ENCODE data around the gene CDC23.
"Not testable (repeated sequence)": the region's sequence is repeated elsewhere in the genome, so short reads cannot be mapped to it uniquely, and the experiment has no call there.

The CDC23 gene

GRCh38 chr5:138216799-138217198, 3.7 kb upstream of the CDC23 start:
- no peak for DNase-seq (ENCODE audit: low read depth)

GRCh38 chr5:138212828-138213160, 329 bp downstream of the CDC23 start:
- no peak for DNase-seq (ENCODE audit: low read depth)

- DNase-seq (ENCODE audit: low read depth), result no peak
Observed at GRCh38 chr5:138210985-138211384, 2.1 kb downstream of the CDC23 start.

- DNase-seq (ENCODE audit: low read depth), result not testable (repeated sequence)
Observed at GRCh38 chr5:138193859-138194258, 19.3 kb downstream of the CDC23 start.

- no peak for DNase-seq (ENCODE audit: low read depth)
Observed at GRCh38 chr5:138192826-138193225, 20.3 kb downstream of the CDC23 start.

GRCh38 chr5:138188626-138189025, 24.5 kb downstream of the CDC23 start:
- no peak for DNase-seq (ENCODE audit: low read depth)

GRCh38 chr5:138186002-138186447, 27.1 kb downstream of the CDC23 start:
- DNase-seq (ENCODE audit: low read depth), result no peak

- DNase-seq (ENCODE audit: low read depth), result no peak
Observed at GRCh38 chr5:138182808-138183207, 30.3 kb downstream of the CDC23 start.

GRCh38 chr5:138180841-138181240, 32.3 kb downstream of the CDC23 start:
- no peak for DNase-seq (ENCODE audit: low read depth)

- DNase-seq (ENCODE audit: low read depth), result no peak
Observed at GRCh38 chr5:138180183-138180782, 32.8 kb downstream of the CDC23 start.

GRCh38 chr5:138179277-138179857, 33.8 kb downstream of the CDC23 start:
- DNase-seq (ENCODE audit: low read depth), result no peak

GRCh38 chr5:138178516-138179276, 34.4 kb downstream of the CDC23 start, which contains the start of the genes BRD8 and KIF20A:
Gene BRD8 (minus strand): TSS chr5:138178630. CDS start chr5:138178614, 16 bp downstream.
Gene KIF20A (plus strand): TSS chr5:138179112. CDS start chr5:138179681, 569 bp downstream.
- DNase-seq (ENCODE audit: low read depth), result peak; percentile 84

GRCh38 chr5:138177941-138178515, 35.1 kb downstream of the CDC23 start:
- DNase-seq (ENCODE audit: low read depth), result no peak

- DNase-seq (ENCODE audit: low read depth), result no peak
Observed at GRCh38 chr5:138170299-138170698, 42.8 kb downstream of the CDC23 start.

GRCh38 chr5:138169124-138169523, 44.0 kb downstream of the CDC23 start:
- no peak for DNase-seq (ENCODE audit: low read depth)

GRCh38 chr5:138163721-138164120, 49.4 kb downstream of the CDC23 start:
- no peak for DNase-seq (ENCODE audit: low read depth)

- no peak for DNase-seq (ENCODE audit: low read depth)
Observed at GRCh38 chr5:138160706-138161105, 52.4 kb downstream of the CDC23 start.

- DNase-seq (ENCODE audit: low read depth), result no peak
Observed at GRCh38 chr5:138159666-138160065, 53.5 kb downstream of the CDC23 start.

- no peak for DNase-seq (ENCODE audit: low read depth)
Observed at GRCh38 chr5:138157626-138158025, 55.5 kb downstream of the CDC23 start.

- not testable (repeated sequence) for DNase-seq (ENCODE audit: low read depth)
Observed at GRCh38 chr5:138155977-138156376, 57.1 kb downstream of the CDC23 start.

- DNase-seq (ENCODE audit: low read depth), result no peak
Observed at GRCh38 chr5:138149530-138149929, 63.6 kb downstream of the CDC23 start.

GRCh38 chr5:138148811-138149210, 64.3 kb downstream of the CDC23 start:
- DNase-seq (ENCODE audit: low read depth), result no peak

GRCh38 chr5:138143578-138143977, 69.5 kb downstream of the CDC23 start:
- DNase-seq (ENCODE audit: low read depth), result not testable (repeated sequence)
